GM12874 (cell line): Measurements from ENCODE around the gene NACC1.
A peak's percentile ranks its signal among the peaks of the same experiment; 100 is the strongest.

Experiments used
- CTCF ChIP-seq: IDR thresholded peaks from 2 replicates; pipeline ENCODE4 v1.5.1; 2011; ENCODE audit warnings: low read depth, mild to moderate bottlenecking, control low read depth, low read length, moderate library complexity; ENCODE audit not compliant: insufficient read depth

The NACC1 gene

GRCh38 chr19:13097463-13098258 lies 20.4 kb upstream of the NACC1 start:
- TF ChIP-seq CTCF = no peak

- TF ChIP-seq CTCF = no peak
Measured at GRCh38 chr19:13098277-13099072, 19.6 kb upstream of the NACC1 start.

- TF ChIP-seq CTCF = no peak
Measured at GRCh38 chr19:13099073-13099999, 18.7 kb upstream of the NACC1 start.

- TF ChIP-seq CTCF = no peak
Measured at GRCh38 chr19:13100031-13100588, 18.0 kb upstream of the NACC1 start.

GRCh38 chr19:13100841-13101589 lies 17.0 kb upstream of the NACC1 start:
- TF ChIP-seq CTCF = peak; percentile 60

GRCh38 chr19:13101590-13102415 lies 16.3 kb upstream of the NACC1 start:
- TF ChIP-seq CTCF = no peak
